Measurements from ENCODE around the gene INSIG2. TPM values are rescaled to one million over a fixed set of nuclear protein-coding genes. Genes with fewer than 3 reads are reported as not detected.

INSIG2 gene
- polyA plus RNA-seq (2013, experiment 1 of 2): 14.0 TPM
- 14.2 TPM for polyA plus RNA-seq (2013, experiment 2 of 2)

GRCh38 chr2:118088051-118089024 lies at the start of gene INSIG2:
TSS of gene INSIG2 (plus strand) at chr2:118088471. CDS start at chr2:118096557, 8,086 bp downstream.
- Histone ChIP-seq H3K36me3 (ENCODE audit: control insufficient read depth, insufficient read depth, low read length) (no peaks in the 10 kb centered on the region), H3K9me3 (ENCODE audit: control insufficient read depth, low read length) (no peaks in the 10 kb centered on the region), H3K4me3 (ENCODE audit: extremely low read depth, insufficient read depth, low read length, poor library complexity, severe bottlenecking) (peak within 1 kb of the TSS; percentile 96), H3K27ac (ENCODE audit: low read depth, low read length, severe bottlenecking) (peak within 1 kb of the TSS; percentile 62), H3K4me1 (ENCODE audit: control insufficient read depth, insufficient read depth, low read length, poor library complexity, severe bottlenecking) (peaks cover 22% of the 10 kb centered on the region)
- 0 to 1% methylated on average over 47 to 50 of the region's 63 CpGs for WGBS, 2 experiments (ENCODE audit: insufficient coverage in 2 of 2)

GRCh38 chr2:118040891-118041290 lies 47.4 kb upstream of the INSIG2 start:
- Histone ChIP-seq H3K4me1 (ENCODE audit: control insufficient read depth, insufficient read depth, low read length, poor library complexity, severe bottlenecking) (no peaks in the 10 kb centered on the region), H3K4me3 (ENCODE audit: extremely low read depth, insufficient read depth, low read length, poor library complexity, severe bottlenecking) (no peak overlapping the region), H3K27ac (ENCODE audit: low read depth, low read length, severe bottlenecking) (no peak overlapping the region), H3K36me3 (ENCODE audit: control insufficient read depth, insufficient read depth, low read length) (no peaks in the 10 kb centered on the region), H3K9me3 (ENCODE audit: control insufficient read depth, low read length) (no peaks in the 10 kb centered on the region)
- WGBS, 2 experiments (ENCODE audit: insufficient coverage in 2 of 2): 82 to 90% methylated on average over 7 of the region's 7 CpGs

GRCh38 chr2:118044103-118044716 lies 44.1 kb upstream of the INSIG2 start:
- Histone ChIP-seq H3K4me3 (ENCODE audit: extremely low read depth, insufficient read depth, low read length, poor library complexity, severe bottlenecking) (no peak overlapping the region), H3K9me3 (ENCODE audit: control insufficient read depth, low read length) (no peaks in the 10 kb centered on the region), H3K27ac (ENCODE audit: low read depth, low read length, severe bottlenecking) (no peak overlapping the region), H3K36me3 (ENCODE audit: control insufficient read depth, insufficient read depth, low read length) (no peaks in the 10 kb centered on the region), H3K4me1 (ENCODE audit: control insufficient read depth, insufficient read depth, low read length, poor library complexity, severe bottlenecking) (peaks cover 6% of the 10 kb centered on the region)
- WGBS, 2 experiments (ENCODE audit: insufficient coverage in 2 of 2): 93 to 100% methylated on average over 1 to 2 of the region's 6 CpGs

DNA sequence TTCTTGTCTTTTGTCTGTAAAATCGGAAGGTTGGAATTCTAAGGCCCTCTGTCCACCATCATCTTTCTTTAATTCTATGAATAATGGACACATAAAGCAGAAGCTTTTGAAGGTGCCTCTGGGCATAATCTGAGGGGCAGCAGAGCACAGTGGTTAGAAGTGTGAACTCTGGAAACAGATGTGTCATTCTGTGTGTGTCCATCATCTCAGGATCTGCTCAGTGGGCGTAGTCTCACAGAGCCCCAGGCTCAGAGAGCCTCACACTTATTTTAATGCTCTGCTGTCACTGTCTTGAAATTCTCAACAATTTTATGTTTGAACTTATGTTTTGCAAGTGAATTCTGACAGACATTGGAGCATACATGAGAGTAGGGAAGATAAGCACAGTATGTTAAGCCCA lies 43.4 kb upstream of the INSIG2 start:
- Histone ChIP-seq H3K36me3 (ENCODE audit: control insufficient read depth, insufficient read depth, low read length) (no peaks in the 10 kb centered on the region), H3K9me3 (ENCODE audit: control insufficient read depth, low read length) (no peaks in the 10 kb centered on the region), H3K27ac (ENCODE audit: low read depth, low read length, severe bottlenecking) (no peak overlapping the region), H3K4me1 (ENCODE audit: control insufficient read depth, insufficient read depth, low read length, poor library complexity, severe bottlenecking) (peaks cover 6% of the 10 kb centered on the region), H3K4me3 (ENCODE audit: extremely low read depth, insufficient read depth, low read length, poor library complexity, severe bottlenecking) (no peak overlapping the region)
- WGBS, 2 experiments (ENCODE audit: insufficient coverage in 2 of 2): 80% methylated on average over 1 of the region's 2 CpGs; no CpG with 5 or more reads in 1 of the 2 experiments

GRCh38 chr2:118045286-118045685 lies 43.0 kb upstream of the INSIG2 start:
- WGBS, 2 experiments (ENCODE audit: insufficient coverage in 2 of 2): no CpG with 5 or more reads among the region's 1 CpG
- no peaks in the 10 kb centered on the region for H3K36me3 ChIP-seq (ENCODE audit: control insufficient read depth, insufficient read depth, low read length)
- peaks cover 6% of the 10 kb centered on the region for H3K4me1 ChIP-seq (ENCODE audit: control insufficient read depth, insufficient read depth, low read length, poor library complexity, severe bottlenecking)
- H3K27ac ChIP-seq (ENCODE audit: low read depth, low read length, severe bottlenecking): no peak overlapping the region
- H3K4me3 ChIP-seq (ENCODE audit: extremely low read depth, insufficient read depth, low read length, poor library complexity, severe bottlenecking): no peak overlapping the region
- no peaks in the 10 kb centered on the region for H3K9me3 ChIP-seq (ENCODE audit: control insufficient read depth, low read length)

DNA sequence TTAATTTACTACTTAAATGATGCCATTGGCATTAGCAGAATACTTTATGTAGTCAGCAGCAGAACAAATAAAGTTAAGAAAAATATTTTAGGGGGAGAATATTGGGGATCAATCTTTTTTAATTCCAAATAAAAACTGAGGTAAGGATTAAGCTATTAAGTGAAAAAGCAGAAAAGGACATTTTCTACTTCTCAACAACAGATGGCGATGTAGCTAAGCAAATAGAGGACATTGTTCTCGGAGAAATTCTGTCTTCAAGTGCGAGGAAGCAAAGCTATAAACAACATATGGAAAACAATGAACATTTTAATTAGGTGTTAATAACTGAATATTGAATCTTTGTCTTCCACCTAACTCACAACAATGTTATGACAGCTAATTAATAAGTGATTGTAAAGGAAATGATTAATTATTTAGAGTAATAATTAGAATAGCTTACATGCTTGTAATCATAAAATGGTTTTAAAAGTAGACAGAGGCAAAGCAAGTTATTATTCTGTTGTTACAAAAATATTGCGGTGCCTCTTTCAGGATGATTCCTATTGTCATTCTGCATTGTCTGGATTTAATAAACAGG lies 41.5 kb upstream of the INSIG2 start:
- Histone ChIP-seq H3K27ac (ENCODE audit: low read depth, low read length, severe bottlenecking) (no peak overlapping the region), H3K4me1 (ENCODE audit: control insufficient read depth, insufficient read depth, low read length, poor library complexity, severe bottlenecking) (peaks cover 6% of the 10 kb centered on the region), H3K36me3 (ENCODE audit: control insufficient read depth, insufficient read depth, low read length) (no peaks in the 10 kb centered on the region), H3K4me3 (ENCODE audit: extremely low read depth, insufficient read depth, low read length, poor library complexity, severe bottlenecking) (no peak overlapping the region), H3K9me3 (ENCODE audit: control insufficient read depth, low read length) (no peaks in the 10 kb centered on the region)
- WGBS, 2 experiments (ENCODE audit: insufficient coverage in 2 of 2): 33% methylated on average over 1 of the region's 4 CpGs; no CpG with 5 or more reads in 1 of the 2 experiments

GRCh38 chr2:118047380-118047826 lies 40.9 kb upstream of the INSIG2 start:
- Histone ChIP-seq H3K27ac (ENCODE audit: low read depth, low read length, severe bottlenecking) (no peak overlapping the region), H3K4me3 (ENCODE audit: extremely low read depth, insufficient read depth, low read length, poor library complexity, severe bottlenecking) (no peak overlapping the region), H3K4me1 (ENCODE audit: control insufficient read depth, insufficient read depth, low read length, poor library complexity, severe bottlenecking) (peaks cover 6% of the 10 kb centered on the region), H3K9me3 (ENCODE audit: control insufficient read depth, low read length) (no peaks in the 10 kb centered on the region), H3K36me3 (ENCODE audit: control insufficient read depth, insufficient read depth, low read length) (no peaks in the 10 kb centered on the region)
- 88% methylated on average over 1 of the region's 3 CpGs; no CpG with 5 or more reads in 1 of the 2 experiments for whole genome bisulfite sequencing, 2 experiments (ENCODE audit: insufficient coverage in 2 of 2)

DNA sequence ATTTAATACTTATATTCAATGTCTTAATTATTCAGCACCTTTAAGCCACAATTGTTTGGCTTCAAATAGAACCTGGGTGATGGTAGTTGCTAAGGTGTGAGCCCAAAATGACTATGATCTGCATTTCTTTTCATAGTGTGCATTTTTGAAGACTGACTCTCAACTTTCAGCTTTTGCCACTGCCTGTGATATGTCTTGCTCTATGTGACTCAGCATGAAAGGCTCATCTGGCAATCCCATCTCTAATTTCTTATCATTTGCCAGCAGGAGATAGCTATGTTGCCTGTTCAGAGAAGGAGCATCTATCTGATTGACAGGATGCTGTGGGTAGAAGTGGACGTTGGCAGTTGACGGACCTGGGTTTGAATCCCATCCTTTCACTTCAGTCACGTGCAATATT lies 39.9 kb upstream of the INSIG2 start:
- H3K27ac ChIP-seq (ENCODE audit: low read depth, low read length, severe bottlenecking): no peak overlapping the region
- peaks cover 6% of the 10 kb centered on the region for H3K4me1 ChIP-seq (ENCODE audit: control insufficient read depth, insufficient read depth, low read length, poor library complexity, severe bottlenecking)
- H3K36me3 ChIP-seq (ENCODE audit: control insufficient read depth, insufficient read depth, low read length): no peaks in the 10 kb centered on the region
- no peak overlapping the region for H3K4me3 ChIP-seq (ENCODE audit: extremely low read depth, insufficient read depth, low read length, poor library complexity, severe bottlenecking)
- no CpG with 5 or more reads among the region's 3 CpGs for WGBS, 2 experiments (ENCODE audit: insufficient coverage in 2 of 2)
- no peaks in the 10 kb centered on the region for H3K9me3 ChIP-seq (ENCODE audit: control insufficient read depth, low read length)

DNA sequence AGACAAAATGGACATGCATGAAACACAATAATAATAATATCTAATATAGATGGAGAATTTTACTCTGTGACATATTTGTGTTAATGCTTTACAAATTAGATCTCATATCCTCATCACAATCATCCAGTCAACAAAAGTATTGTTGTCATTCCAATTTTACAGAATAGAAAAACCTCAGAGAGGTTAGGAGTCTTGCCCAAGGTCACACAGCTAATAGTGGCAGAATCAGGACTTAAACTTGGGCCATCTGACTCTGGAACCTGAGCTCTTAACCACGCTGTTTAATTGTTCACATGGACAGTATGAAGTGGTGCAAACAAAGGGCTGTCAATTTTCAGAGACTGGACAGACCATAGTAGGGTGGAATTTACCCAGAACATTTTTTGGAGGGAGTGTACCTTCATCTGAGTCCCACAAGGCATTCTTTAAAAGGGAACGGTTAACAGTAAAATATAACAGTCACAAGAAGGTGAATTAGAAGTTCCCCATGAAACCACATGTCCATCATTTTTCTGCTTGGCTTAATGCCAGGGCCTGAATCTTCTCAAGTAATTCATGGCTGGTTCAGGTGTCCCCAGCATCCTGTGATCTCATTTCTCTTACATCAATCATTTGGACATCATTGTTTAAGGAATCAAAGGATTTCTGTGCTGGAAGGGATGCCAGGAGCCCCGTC lies 39.0 kb upstream of the INSIG2 start:
- Histone ChIP-seq H3K36me3 (ENCODE audit: control insufficient read depth, insufficient read depth, low read length) (no peaks in the 10 kb centered on the region), H3K9me3 (ENCODE audit: control insufficient read depth, low read length) (no peaks in the 10 kb centered on the region), H3K4me1 (ENCODE audit: control insufficient read depth, insufficient read depth, low read length, poor library complexity, severe bottlenecking) (peaks cover 6% of the 10 kb centered on the region), H3K27ac (ENCODE audit: low read depth, low read length, severe bottlenecking) (no peak overlapping the region), H3K4me3 (ENCODE audit: extremely low read depth, insufficient read depth, low read length, poor library complexity, severe bottlenecking) (no peak overlapping the region)
- WGBS, 2 experiments (ENCODE audit: insufficient coverage in 2 of 2): 88 to 98% methylated on average over 2 to 3 of the region's 3 CpGs

DNA sequence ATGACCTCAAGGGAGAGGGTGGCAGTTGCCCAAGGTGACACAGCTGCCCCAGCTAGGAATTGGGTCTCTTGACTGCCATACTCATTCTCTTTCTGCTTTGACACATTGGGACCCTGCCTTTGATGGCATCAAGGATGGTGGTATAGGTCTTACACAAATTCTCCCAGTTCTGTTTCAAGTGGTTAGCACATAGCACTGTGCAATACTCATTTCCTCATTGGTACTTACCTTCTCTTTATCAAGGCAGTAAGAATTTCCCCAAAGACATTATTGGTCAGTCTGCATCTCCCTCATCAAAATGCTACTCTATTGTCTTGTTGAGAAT lies 38.5 kb upstream of the INSIG2 start:
- no peak overlapping the region for H3K27ac ChIP-seq (ENCODE audit: low read depth, low read length, severe bottlenecking)
- H3K4me1 ChIP-seq (ENCODE audit: control insufficient read depth, insufficient read depth, low read length, poor library complexity, severe bottlenecking): peaks cover 6% of the 10 kb centered on the region
- no peaks in the 10 kb centered on the region for H3K9me3 ChIP-seq (ENCODE audit: control insufficient read depth, low read length)
- no peaks in the 10 kb centered on the region for H3K36me3 ChIP-seq (ENCODE audit: control insufficient read depth, insufficient read depth, low read length)
- no peak overlapping the region for H3K4me3 ChIP-seq (ENCODE audit: extremely low read depth, insufficient read depth, low read length, poor library complexity, severe bottlenecking)

All from mesodermal cell (in vitro differentiated cells).